GM20000 (cell line): ENCODE data around the gene SH3RF2.

Experiments used
- DNase-seq: peaks from one replicate; pipeline ENCODE4 v3.0.0; 2012; ENCODE audit warnings: low spot score
- TF ChIP-seq, protein P1 (sequence below): IDR thresholded peaks from 2 replicates; pipeline ENCODE4 v1.5.1; 2012; ENCODE audit warnings: mild to moderate bottlenecking, control low read depth; ENCODE audit errors: extremely low read depth, missing control alignments

The SH3RF2 gene

DNA sequence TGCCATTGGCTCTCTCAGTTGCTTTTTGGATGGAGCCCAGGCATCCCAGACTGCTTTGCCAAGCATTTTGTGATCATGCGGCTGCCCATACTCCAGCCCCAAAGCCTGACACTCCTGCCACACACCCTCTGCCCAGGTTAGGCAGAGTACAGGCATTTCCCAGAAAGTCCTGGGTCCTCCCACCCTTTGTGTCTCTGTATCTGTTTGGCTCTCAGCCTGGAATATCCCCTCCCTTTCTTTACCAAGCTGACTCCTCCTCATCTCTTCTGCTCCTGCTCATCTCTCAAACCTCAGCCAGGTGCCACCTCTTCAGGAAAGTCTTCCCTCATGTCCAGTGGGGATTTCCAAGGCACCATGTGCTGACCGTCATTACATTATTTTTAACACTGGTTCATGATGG, 14.3 kb upstream of the SH3RF2 start:
- no peak for DNase-seq
- TF ChIP-seq, protein P1, sequence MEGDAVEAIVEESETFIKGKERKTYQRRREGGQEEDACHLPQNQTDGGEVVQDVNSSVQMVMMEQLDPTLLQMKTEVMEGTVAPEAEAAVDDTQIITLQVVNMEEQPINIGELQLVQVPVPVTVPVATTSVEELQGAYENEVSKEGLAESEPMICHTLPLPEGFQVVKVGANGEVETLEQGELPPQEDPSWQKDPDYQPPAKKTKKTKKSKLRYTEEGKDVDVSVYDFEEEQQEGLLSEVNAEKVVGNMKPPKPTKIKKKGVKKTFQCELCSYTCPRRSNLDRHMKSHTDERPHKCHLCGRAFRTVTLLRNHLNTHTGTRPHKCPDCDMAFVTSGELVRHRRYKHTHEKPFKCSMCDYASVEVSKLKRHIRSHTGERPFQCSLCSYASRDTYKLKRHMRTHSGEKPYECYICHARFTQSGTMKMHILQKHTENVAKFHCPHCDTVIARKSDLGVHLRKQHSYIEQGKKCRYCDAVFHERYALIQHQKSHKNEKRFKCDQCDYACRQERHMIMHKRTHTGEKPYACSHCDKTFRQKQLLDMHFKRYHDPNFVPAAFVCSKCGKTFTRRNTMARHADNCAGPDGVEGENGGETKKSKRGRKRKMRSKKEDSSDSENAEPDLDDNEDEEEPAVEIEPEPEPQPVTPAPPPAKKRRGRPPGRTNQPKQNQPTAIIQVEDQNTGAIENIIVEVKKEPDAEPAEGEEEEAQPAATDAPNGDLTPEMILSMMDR, result no peak

DNA sequence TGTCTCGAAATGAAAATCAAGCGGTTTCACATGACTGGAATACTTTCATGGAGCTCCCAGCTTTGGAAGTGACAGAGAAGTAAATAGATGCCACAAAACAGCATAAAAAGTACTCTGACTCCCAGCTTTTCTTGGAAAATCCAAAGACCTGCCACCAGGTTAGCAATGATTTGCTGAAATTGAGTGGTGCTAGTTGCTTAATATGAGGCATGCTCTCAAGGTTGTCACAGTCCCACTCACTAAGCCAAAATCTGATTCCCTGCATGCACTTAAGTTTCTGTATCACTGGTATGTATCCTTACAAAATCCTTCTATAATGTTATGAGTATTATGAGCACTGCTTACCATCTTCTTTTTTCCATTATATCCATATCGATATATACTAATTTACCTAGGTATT, 13.0 kb upstream of the SH3RF2 start:
- TF ChIP-seq, protein P1, result no peak
- no peak for DNase-seq

DNA sequence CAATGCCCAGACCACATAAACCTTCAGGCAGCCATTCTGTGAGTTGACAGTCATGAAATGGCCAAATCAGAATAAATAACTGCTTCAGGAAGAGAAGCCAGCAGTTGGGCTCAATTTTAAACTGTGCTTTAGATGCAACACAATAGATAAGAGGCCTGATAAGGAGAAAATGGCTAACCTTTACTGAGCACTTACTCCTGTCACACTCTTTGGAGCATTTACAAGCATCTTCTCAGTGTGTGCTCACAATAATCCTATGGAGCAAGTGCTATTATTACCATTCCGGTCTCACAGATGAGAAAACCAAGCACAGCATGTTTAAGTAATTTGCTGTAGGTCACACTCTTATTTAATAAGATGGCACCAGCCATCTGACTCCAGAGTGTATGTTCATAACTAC, 11.5 kb upstream of the SH3RF2 start:
- no peak for DNase-seq
- TF ChIP-seq, protein P1, result no peak

DNA sequence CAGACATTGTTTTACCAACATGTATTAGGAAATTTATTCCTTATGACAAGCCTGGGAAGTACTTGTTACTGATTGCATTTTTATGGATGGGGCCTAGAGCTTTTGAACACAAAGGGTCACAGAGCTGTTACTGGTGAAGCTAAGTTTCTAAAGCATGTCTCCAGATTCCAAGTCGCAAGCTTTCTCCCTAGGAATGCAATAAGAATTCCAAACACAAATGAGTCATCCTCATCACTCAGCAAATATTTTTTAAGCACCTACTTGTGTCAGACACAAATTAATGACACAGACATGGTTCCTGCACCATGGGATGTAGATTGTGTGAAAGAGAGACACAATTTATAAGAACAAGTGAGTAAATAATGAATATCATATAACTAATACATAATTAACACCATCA, 11.0 kb upstream of the SH3RF2 start:
- TF ChIP-seq, protein P1, result no peak
- no peak for DNase-seq

DNA sequence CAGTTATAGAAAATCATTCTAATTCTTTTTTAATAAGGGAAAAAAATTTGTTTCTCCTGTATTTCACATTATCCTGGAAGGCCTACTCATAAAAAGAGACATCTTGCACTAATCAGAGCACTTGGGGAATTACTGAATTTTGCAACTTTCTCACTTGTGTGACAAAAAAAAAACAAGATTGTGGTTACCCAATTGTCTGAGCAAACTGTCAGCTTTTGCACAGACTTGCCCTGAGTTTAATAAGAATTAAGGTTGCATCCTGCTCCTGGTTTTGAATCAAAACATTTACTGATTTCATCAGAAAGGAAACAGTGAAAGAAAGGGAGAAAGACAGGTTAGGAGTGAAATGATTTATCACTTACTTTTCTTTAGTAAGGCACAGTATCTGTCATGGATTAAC, 10.6 kb upstream of the SH3RF2 start:
- DNase-seq, result no peak
- TF ChIP-seq, protein P1, result no peak

DNA sequence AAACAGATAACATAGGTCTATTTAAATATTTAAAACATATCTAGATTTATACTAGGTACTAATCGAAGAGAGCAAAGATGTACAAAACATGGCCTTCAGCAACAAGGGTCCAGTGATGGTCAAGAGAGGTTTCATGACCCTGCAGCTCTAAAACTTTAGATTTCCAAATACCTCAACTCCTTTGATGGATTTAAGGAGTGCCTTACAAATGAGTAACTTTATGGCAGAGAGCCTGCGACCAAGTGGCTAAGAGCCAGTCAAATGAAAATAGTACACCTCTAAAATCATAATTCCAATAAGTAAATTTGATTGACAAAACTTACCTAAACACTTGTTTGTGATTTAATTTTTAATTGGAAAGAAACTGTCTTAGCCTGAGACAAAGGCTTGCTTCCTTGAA, 4.7 kb upstream of the SH3RF2 start:
- DNase-seq, result no peak
- TF ChIP-seq, protein P1, result no peak

DNA sequence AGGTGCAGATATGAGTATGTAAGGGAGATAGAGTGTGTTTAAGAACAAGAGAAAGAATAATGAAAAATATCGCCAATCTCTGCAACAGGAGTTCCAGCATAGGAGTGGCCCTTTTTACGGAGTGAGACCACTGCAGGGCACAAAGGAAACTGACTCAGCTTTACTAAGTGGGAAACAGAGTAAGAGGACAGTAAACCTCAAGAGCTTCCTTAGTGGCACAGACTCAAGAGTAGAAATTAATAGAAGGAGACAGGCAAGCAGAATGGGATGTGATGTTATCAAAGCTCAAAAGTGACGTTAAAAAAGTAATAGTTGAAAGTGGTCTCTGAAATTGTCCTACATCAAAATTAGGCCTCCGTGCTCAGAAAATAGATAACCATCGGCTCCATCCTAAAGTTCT, 2.1 kb upstream of the SH3RF2 start:
- TF ChIP-seq, protein P1, result no peak

More for the DNA sequence above, 2.1 kb upstream of the SH3RF2 start:
- no peak for DNase-seq
